Activated gamma-delta T cell treated with anti-CD3 and anti-CD28 coated beads, Interleukin-2, amount 50 U/mL, for 16 hours (primary cell): ENCODE data around the gene NAV3.

ENCODE experiments used
- DNase-seq: peaks from one replicate; pipeline ENCODE4 v3.0.0-alpha.2; 2020; ENCODE audit warnings: low read depth

The NAV3 gene

GRCh38 chr12:77983859-77984258, 153.2 kb downstream of the NAV3 start:
- DNase-seq = no peak

- no peak for DNase-seq
Measured at GRCh38 chr12:77992760-77993159, 162.1 kb downstream of the NAV3 start.

GRCh38 chr12:77993658-77994057, 163.0 kb downstream of the NAV3 start:
- DNase-seq = no peak

- no peak for DNase-seq
Measured at GRCh38 chr12:77995436-77996167, 164.9 kb downstream of the NAV3 start.

- DNase-seq = no peak
Measured at GRCh38 chr12:77996670-77997069, 166.0 kb downstream of the NAV3 start.

- DNase-seq = no peak
Measured at GRCh38 chr12:77998236-77998786, 167.6 kb downstream of the NAV3 start.

- DNase-seq = no peak
Measured at GRCh38 chr12:77999074-77999715, 168.5 kb downstream of the NAV3 start.

- no peak for DNase-seq
Measured at GRCh38 chr12:78002878-78003277, 172.2 kb downstream of the NAV3 start.

- DNase-seq = no peak
Measured at GRCh38 chr12:78004249-78005093, 173.8 kb downstream of the NAV3 start.

GRCh38 chr12:78005094-78005492, 174.4 kb downstream of the NAV3 start:
- no peak for DNase-seq

- no peak for DNase-seq
Measured at GRCh38 chr12:78007173-78007572, 176.5 kb downstream of the NAV3 start.

GRCh38 chr12:78009031-78009430, 178.3 kb downstream of the NAV3 start:
- no peak for DNase-seq

- no peak for DNase-seq
Measured at GRCh38 chr12:78018171-78018910, 187.6 kb downstream of the NAV3 start.

- no peak for DNase-seq
Measured at GRCh38 chr12:78018939-78019338, 188.2 kb downstream of the NAV3 start.

- DNase-seq = no peak
Measured at GRCh38 chr12:78028426-78028825, 197.7 kb downstream of the NAV3 start.

GRCh38 chr12:78034025-78034424, 203.3 kb downstream of the NAV3 start:
- no peak for DNase-seq

- DNase-seq = no peak
Measured at GRCh38 chr12:78035901-78036606, 205.4 kb downstream of the NAV3 start.

- DNase-seq = no peak
Measured at GRCh38 chr12:78036874-78037273, 206.2 kb downstream of the NAV3 start.

- no peak for DNase-seq
Measured at GRCh38 chr12:78037707-78038106, 207.0 kb downstream of the NAV3 start.

- no peak for DNase-seq
Measured at GRCh38 chr12:78038541-78038940, 207.8 kb downstream of the NAV3 start.

- no peak for DNase-seq
Measured at GRCh38 chr12:78038986-78039385, 208.3 kb downstream of the NAV3 start.
